ENCODE measurements around the gene CD209.
"Not testable (repeated sequence)": the region's sequence is repeated elsewhere in the genome, so short reads cannot be mapped to it uniquely, and the experiment has no call there.

CD209 gene

DNA sequence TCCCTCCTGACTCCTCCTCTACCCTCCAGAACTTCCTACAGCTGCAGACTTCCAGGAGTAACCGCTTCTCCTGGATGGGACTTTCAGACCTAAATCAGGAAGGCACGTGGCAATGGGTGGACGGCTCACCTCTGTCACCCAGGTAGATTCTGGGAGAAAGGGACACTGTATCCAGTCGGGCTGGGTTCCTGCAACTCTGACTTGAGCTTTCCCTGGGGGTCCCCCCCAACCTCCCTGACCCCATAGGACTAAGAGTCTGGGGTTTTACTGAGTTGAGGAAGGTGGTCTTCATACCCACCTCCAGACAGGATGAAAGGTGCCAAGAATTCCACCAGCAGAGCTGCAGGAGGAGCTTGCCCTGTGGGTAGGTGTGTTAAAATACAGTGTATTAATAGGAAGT, 20.2 kb upstream of the CD209 start:
- DNase-seq (ENCODE audit: low read depth in 2 of 2), result no peak

DNA sequence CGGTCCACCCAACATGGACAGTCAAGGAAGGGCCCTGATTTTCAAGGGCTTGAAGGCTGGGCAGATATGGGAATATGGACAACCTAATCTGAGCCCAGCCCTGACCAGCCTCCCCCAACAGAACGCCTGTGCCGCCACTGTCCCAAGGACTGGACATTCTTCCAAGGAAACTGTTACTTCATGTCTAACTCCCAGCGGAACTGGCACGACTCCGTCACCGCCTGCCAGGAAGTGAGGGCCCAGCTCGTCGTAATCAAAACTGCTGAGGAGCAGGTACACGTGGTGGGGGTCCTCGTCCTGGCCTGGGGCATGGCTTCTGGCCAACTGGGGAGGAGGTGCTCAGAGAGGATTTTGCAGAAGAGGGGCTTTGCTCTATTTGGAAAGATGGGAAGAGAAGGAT, 19.2 kb upstream of the CD209 start:
- no peak for DNase-seq (ENCODE audit: low read depth in 2 of 2)

DNA sequence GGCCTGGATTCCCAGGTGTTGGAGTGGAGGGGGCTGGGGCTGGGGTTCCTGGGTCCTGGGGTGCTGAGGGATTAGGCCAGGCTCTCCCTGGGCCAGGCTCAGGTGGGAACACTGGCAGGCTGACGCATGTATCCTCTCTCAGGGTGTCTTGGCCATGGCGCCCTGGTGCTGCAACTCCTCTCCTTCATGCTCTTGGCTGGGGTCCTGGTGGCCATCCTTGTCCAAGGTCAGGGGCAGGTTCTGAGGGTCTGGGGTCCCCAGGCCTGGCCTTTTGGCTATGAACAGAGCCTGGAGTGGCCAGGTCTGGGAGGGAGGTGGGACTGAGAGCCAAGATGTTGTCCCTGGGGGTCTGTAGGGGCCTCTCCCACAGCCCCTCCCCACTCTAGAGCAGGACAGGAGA, 17.7 kb upstream of the CD209 start:
- DNase-seq (ENCODE audit: low read depth in 2 of 2), result not testable (repeated sequence)

DNA sequence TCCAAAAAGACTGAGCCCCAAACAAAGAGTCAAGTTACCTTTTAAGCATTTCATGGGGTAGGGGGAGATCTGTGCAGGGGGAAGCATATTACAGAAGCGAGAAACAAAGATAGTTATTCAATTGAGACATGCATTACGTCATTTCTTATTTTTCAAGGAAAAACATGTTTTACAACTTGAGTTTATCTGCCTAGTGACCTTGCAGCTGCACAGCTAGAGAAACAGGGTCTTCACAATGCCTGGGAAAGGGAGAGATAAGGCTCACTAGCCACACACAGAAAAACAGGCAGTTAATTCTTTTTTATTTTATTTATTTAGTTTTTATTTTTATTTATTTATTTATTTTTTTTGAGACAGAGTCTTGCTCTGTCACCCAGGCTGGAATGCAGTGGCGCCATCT, 16.8 kb upstream of the CD209 start:
- not testable (repeated sequence) for DNase-seq (ENCODE audit: low read depth in 2 of 2)

DNA sequence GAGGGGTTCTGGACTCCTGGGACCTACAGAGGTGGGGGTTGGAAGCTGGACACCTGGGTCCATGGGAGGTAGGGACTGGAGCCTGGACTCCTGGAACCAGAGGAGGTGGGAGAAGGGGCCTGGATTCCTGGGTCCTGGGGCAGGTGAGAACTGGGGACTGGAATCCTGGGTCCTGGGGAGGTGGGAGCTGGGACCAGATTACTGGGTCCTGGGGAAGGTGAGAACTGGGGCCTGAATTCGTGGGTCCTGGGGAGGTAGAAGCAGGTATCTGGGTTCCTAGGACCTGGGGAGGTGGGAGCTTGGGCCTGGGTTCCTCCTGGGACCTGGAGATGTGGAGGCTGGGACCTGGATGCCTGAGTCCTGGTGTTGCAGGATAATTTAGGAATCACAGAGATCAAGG, 16.4 kb upstream of the CD209 start:
- no peak for DNase-seq (ENCODE audit: low read depth in 2 of 2)

DNA sequence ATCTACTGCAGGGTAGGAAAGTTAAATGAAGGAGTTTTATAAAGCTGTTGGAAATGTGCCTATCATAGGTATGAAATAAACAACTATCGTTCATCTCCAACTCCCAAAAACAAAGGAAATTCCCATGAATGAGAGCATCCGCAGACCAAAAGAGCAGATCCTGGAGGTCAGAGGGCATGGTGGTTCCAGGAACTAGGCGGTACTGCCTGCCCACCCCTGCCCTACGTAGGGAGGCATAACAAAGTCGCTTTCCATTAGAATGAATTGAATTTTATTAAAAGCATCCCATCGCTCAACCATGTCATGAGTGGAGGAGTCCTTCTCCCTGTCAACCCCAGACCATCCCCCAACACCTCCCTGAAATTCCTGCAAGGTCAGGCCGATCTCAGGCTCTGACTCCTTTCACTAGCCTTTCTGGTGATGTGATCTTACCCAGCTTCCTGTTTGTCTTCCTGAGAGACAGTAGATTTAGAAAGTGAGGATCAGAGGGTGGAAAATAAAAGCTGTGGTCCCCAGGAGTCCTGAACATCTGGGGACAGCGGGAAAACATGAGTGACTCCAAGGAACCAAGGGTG, 15.5 kb upstream of the CD209 start, which contains the start of gene CLEC4M:
Gene CLEC4M, plus strand, starts transcription at position 525 of the 575 bp plus-strand sequence. Its CDS starts 24 bp downstream, at position 549.
- DNase-seq (ENCODE audit: low read depth in 2 of 2), result no peak

DNA sequence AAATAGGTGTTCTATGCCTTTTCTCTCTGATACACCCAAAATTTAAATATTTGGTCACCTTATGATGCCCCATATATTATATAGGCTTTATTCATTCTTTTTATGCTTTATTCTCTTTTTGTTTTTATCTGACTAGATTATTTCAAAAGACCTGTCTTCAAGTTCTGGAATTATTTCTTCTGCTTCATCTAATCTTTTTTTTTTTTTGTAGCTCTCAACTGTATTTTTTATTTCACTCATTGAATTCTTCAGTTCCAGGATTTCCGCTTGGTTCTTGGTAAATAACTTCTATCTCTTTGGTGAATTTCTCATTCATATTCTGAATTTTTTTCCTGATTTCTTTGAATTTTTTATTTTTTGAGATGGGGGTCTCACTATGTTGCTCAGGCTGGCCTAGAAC, 11.8 kb upstream of the CD209 start:
- no peak for DNase-seq (ENCODE audit: low read depth in 2 of 2)

DNA sequence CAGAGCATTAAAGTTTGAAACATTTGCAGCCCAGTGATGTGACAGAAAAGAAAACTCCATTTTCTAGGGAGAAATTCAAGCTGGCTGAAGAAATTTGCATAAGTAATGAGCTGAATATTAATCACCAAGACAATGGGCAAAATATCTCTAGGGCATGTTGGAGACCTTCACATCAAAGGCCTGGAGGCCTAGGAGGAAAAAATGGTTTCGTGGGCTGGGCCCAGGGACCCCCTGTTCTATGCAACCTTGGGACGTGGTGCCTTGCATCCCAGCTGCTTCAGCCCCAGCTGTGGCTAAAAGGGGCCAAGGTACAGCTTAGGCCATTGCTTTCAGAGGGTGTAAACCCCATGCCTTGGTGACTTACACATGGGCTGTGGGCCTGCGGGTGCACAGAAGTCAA, 10.0 kb upstream of the CD209 start:
- DNase-seq (ENCODE audit: low read depth in 2 of 2), result no peak

DNA sequence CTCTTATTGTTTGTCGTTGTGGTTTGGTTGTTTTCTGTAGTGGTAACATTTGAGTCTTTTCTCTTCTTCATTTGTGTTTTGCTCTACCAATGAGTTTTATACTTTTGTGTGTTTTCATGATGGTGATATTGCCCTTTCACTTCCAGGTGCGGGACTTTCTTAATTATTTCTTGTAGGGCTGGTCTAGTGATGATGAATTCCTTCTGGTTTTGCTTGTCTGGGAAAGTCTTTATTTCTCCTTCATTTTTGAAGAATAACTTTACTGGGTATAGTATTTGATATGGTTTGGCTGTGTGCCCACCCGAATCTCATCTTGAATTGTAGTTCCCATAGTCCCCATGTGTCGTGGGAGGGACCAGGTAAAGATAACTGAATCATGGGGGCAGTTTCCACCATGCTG, 8.9 kb upstream of the CD209 start:
- no peak for DNase-seq (ENCODE audit: low read depth in 2 of 2)

DNA sequence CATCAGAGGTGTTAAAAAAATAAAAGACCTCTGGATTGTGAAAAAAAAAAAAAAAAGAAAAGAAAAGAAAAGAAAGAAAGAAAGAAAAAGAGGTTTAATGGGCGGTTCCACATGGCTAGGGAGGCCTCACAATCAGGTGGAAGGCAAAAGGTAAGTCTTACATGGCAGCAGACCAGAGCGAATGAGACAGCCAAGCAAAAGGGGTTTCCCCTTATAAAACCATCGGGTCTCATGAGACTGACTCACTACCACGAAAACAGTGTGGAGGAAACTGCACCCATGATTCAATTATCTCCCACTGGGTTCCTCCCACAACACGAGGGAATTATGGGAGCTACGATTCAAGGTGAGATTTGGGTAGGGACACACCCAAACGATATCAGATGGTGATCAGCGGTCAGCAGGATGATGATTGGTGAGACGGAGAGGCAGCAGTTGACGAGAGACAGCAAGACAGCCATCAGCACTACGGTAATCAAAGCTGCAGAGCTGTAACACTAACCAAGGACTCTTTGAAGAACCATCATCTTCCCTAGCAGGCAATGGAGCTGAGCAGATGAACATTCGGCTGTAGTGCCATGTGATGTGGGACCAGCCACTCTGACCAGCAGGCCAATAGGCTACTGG, 3.9 kb upstream of the CD209 start:
- peak in 1 of 2 donors; percentile 33 for DNase-seq (ENCODE audit: low read depth in 2 of 2)

DNA sequence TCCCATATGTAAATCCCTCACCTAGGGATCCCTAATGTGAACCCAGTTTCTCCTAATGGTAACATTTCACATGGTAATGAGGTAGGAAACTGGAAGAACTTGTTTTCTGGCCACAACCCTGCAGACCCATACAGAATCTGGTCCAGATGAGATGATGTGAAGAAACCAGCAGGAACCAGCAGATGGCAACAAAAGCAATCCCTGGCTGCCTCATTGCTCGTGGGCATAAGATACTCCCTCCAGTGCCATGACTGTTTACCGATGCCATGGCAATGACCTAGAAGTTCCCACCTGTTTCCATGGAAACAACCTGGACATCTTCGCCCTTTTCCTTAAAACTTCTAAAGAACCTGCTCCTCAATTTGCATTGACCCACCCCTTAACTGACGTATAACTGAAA, 1.4 kb upstream of the CD209 start:
- no peak for DNase-seq (ENCODE audit: low read depth in 2 of 2)

DNA sequence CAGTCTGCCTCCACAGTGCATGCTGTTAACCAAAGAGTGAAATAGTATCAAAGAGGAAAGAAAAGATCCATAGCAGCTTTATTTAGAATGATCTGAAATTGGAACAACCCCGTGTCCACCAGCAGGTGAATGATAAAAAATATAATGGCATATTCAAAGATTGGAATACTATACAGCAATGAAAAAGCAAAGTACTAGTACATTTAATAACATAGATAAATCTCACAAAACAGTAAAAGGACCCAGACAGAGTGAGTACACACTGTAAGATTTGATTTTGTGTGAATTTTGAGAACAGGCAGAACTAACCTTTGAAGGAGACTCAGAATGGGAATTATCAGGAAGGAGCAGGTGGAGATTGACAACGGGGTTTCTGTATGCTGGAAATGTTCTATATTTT, 837 bp upstream of the CD209 start:
- DNase-seq (ENCODE audit: low read depth in 2 of 2), result no peak

DNA sequence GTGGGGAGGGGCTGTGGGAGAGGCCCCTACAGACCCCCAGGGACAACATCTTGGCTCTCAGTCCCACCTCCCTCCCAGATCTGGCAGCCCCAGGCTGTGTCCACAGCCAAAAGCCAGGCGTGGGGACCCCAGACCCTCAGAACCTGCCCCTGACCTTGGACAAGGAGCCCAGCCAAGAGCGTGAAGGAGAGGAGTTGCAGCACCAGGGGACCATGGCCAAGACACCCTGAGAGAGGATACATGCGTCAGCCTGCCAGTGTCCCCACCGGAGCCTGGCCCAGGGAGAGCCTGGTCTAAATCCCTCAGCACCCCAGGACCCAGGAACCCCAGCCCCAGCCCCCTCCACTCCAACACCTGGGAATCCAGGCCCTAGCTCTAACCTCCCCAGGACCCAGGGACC, 1.0 kb downstream of the CD209 start:
- not testable (repeated sequence) for DNase-seq (ENCODE audit: low read depth in 2 of 2)

DNA sequence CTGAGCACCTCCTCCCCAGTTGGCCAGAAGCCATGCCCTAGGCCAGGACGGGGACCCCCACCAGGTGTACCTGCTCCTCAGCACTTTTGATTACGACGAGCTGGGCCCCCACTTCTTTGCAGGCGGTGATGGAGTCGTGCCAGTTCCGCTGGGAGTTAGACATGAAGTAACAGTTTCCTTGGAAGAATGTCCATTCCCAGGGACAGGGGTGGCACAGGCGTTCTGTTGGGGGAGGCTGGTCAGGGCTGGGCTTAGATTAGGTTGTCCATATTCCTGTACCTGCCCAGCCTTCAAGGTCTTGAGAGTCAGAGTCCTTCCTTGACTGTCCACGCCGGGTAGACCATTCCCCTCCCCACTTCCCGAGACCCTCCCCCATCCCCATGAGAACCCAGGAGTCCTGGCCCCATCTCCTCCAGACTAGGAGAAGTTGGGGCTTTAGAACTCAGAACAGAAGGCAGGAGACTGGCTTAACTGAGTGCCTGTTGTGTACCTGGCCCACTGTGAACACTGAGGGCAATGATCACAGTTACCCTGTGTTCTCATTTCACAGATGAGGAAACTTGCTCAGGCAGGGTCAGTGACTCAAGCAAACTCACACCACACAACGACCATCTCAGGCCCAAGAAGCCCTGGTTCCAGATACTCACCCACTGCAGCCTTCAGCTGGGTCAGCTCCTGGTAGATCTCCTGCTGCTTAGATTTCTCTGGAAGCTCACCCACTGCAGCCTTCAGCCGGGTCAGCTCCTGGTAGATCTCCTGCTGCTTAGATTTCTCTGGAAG, 2.3 kb downstream of the CD209 start:
- DNase-seq (ENCODE audit: low read depth in 2 of 2), result no peak

DNA sequence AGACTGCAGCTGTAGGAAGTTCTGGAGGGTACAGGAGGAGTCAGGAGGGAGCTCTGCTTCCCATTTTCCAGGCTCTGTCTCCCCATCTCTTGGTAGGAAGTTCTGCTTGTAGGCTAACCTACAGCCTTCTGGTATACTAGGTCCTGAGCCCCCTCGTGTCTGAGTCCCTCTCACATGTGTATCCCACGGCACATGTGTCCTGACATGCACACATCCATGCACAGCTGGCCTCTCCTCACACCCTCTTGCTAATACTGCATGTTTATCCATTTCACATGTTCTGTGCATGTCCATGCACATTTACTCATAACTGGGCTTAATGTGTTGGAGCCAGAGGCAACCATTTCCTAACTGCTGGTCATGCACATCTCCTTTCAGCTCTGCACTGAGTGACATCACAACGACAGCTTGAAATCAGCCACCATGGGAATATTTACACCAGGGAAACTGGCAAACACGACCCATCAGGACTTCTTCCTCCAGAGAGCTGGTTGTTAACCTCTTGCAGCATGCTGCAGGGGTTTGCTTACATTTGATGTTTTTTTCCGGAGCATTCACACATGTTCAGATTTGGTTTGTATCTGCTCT, 3.0 kb downstream of the CD209 start:
- no peak for DNase-seq (ENCODE audit: low read depth in 2 of 2)

DNA sequence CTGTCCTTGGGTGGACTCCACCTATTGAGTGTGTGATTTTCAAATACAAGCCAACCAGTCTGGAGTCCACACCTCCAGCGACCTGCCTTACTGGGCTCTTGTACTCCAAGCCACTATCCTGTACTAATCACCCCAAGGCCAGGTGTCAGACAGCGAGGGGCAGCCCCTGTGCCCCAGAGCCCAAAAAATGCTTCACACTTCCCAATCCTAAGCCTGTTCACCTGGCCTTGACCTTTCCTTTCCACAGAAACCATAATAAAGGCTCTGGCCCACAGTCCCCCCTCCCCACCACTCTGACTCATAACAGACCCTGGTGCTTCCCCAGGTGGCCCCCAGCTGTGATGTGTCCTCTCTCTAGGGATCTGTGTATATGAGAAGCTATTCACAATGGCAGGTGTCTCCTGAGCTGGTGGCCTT, 3.9 kb downstream of the CD209 start:
- no peak for DNase-seq (ENCODE audit: low read depth in 2 of 2)

DNA sequence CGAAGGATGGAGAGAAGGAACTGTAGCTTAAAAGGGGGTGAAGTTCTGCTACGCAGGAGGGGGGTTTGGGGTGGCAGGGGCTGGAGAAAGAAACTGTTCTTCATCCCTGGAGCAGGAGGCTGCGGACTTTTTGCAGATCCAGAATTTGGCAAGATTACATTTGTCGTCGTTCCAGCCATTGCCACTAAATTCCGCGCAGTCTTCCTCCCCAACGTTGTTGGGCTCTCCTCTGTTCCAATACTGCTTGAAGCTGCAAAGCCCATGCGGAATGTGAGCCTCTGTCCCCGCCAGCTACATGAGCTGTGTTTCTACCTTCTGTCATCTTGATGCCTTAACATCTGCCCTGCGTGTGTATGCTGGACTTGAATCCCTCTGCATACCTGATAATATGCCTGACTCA, 4.3 kb downstream of the CD209 start:
- DNase-seq (ENCODE audit: low read depth in 2 of 2), result no peak

DNA sequence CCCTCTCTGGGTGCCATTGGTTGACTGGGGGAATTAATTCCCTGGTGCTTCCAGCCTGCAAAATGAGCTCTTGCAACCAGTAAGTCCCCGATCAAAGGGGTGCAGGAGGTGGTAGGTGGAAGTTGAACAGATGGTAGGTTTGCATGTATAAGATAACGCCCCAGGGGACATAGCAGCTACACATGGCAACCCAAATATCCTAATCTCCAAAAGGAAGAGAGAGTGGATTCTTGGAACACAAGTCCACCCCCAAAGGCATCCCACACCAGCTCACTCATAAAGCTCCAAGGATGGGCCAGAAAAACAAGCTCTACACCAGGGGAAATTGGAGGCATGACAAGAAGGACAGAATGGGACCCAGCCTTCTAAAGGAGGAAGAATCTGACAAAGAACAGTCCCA, 4.8 kb downstream of the CD209 start:
- no peak for DNase-seq (ENCODE audit: low read depth in 2 of 2)

DNA sequence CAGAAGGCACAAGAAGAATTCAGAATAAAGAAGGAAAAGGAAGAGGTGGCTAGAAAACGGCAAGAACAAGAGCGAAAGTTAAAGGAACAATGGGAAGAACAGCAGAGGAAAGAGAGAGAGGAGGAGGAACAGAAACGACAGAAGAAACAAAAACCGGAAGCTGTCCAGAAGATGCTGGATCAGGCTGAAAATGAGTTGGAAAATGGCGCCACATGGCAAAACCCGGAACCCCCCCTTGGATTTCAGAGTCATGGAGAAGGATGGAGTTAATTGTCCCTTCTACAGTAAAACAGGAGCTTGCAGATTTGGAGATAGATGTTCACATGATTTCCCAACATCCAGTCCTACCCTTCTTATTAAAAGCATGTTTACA, 6.7 kb downstream of the CD209 start:
- no peak for DNase-seq (ENCODE audit: low read depth in 2 of 2)

DNA sequence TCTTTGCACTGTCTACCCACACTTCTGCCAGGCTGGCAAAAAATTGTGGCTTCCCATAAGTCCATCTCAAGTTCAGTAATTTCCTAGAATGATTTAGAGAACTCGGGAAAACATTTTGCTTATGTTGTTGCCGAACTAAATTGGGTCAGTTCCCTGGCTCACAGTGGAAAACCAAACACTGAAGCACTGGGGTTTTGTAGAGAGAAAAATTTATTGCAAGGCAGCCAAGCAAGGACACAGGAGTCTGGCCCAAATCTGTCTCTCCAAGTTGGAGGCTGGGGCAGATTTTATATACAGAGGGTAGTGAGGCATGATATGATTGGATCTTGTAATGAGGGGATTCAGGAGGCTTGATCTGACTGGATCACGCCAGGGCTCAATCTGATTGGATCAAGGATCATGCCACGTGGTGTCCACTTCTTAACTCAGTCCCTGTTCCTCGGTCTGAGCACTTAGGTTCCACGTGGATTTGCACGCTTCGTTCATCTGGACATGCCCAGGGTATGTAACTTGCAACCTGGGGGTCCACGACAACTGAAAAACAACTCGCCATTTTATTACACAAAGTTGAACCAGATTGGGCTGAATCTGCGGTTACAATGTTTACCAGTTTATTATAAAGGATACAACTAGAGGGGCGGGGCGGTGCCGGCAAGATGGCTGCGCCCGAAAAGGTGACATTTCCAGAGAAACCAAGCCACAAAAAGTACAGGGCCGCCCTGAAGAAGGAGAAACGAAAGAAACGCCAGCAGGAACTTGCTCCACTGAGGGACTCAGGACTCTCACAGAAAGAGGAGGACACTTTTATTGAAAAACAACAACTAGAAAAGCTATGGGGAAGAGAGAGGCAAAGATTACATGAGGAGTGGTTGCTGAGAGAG, 7.3 kb downstream of the CD209 start:
- no peak for DNase-seq (ENCODE audit: low read depth in 2 of 2)

DNA sequence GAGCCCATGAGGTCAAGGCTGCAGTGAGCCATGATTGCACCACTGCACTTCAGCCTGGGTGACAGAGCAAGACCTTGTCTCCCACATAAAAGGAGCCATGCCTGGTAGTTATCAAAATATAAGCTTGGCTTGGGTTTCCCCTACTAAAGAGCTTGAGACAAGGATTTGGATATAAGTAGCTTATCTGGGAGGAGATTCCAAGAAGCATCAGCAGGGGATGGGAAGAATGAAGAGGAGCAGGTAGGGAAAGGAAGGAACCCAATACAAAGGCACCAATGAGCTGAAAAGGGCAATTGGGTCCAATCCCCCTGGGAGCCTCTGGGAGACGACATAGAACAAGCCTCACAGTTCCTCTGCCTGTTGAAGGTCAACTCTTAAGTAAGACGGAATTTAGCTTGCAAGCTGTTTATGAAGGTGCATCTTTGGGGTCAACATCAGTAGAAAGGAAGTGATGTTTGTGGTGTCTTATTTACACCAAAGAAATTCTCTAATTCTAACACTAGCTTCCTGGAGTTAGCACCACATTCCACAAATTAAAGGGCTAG, 8.1 kb downstream of the CD209 start:
- DNase-seq (ENCODE audit: low read depth in 2 of 2), result no peak

DNA sequence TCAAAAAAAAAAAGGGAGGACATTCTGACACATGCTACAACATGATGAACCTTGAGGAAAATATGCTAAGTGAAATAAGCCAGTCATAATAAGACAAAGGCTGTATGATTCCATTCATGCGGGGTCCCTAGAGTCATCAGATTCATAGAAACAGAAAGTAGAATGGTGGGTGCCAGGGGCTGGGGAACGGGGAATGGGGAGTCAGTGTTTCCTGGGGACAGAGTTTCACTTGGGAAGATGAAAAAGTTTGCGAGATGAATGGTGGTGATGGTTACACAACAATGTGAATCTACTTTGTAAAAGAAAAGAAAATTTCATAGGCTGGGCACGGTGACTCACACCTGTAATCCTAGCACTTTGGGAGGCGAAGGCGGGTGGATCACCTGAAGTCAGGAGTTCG, 9.3 kb downstream of the CD209 start:
- DNase-seq (ENCODE audit: low read depth in 2 of 2), result peak in 1 of 2 donors; percentile 30
